ENCODE results near the gene MIS18BP1.

MIS18BP1 gene

GRCh38 chr14:45253754-45254310 lies 830 bp upstream of the MIS18BP1 start:
- TF ChIP-seq PPARA (CRISPR knock-in tag; IDR thresholded peaks at IDR 0.05; ENCODE audit: borderline replicate concordance) = no peak
- no peak for TF ChIP-seq CSDC2 (CRISPR knock-in tag; IDR thresholded peaks at IDR 0.05)
- no peak for TF ChIP-seq POU6F1 (CRISPR knock-in tag; IDR thresholded peaks at IDR 0.05; ENCODE audit: borderline replicate concordance, low read depth)
- no peak for TF ChIP-seq ARNTL (CRISPR knock-in tag; IDR thresholded peaks at IDR 0.05; ENCODE audit: borderline replicate concordance, low read depth)
- TF ChIP-seq TSHZ2 (CRISPR knock-in tag; IDR thresholded peaks at IDR 0.05) = no peak
- no peak for TF ChIP-seq GLIS3 (CRISPR knock-in tag; IDR thresholded peaks at IDR 0.05)
- no peak for TF ChIP-seq PATZ1 (CRISPR knock-in tag; IDR thresholded peaks at IDR 0.05; ENCODE audit: borderline replicate concordance)
- no peak for TF ChIP-seq ZNF565 (CRISPR knock-in tag; conservative IDR thresholded peaks at IDR 0.05; ENCODE audit: low read depth)
- TF ChIP-seq ZFP3 (CRISPR knock-in tag; IDR thresholded peaks at IDR 0.05) = no peak
- no peak for TF ChIP-seq ZFP30 (CRISPR knock-in tag; IDR thresholded peaks at IDR 0.05)
- no peak for TF ChIP-seq ZNF70 (CRISPR knock-in tag; IDR thresholded peaks at IDR 0.05)
- no peak for TF ChIP-seq TCF4 (CRISPR knock-in tag; IDR thresholded peaks at IDR 0.05; ENCODE audit: borderline replicate concordance)
- TF ChIP-seq OSR1 (CRISPR knock-in tag; IDR thresholded peaks at IDR 0.05) = no peak
- TF ChIP-seq BACH2 (CRISPR knock-in tag; IDR thresholded peaks at IDR 0.05; ENCODE audit: borderline replicate concordance) = no peak
- no peak for TF ChIP-seq ZC3H10 (CRISPR knock-in tag; IDR thresholded peaks at IDR 0.05)
- ATAC-seq = no peak

GRCh38 chr14:45252366-45253069 lies 484 bp downstream of the MIS18BP1 start:
- peak; percentile 19; the same call in 2 of the 3 replicates for ATAC-seq
- TF ChIP-seq ZC3H10 (CRISPR knock-in tag; IDR thresholded peaks at IDR 0.05) = no peak
- no peak for TF ChIP-seq PPARA (CRISPR knock-in tag; IDR thresholded peaks at IDR 0.05; ENCODE audit: borderline replicate concordance)
- TF ChIP-seq GLIS3 (CRISPR knock-in tag; IDR thresholded peaks at IDR 0.05) = no peak
- TF ChIP-seq OSR1 (CRISPR knock-in tag; IDR thresholded peaks at IDR 0.05) = no peak
- TF ChIP-seq POU6F1 (CRISPR knock-in tag; IDR thresholded peaks at IDR 0.05; ENCODE audit: borderline replicate concordance, low read depth) = no peak
- no peak for TF ChIP-seq ZFP30 (CRISPR knock-in tag; IDR thresholded peaks at IDR 0.05)
- no peak for TF ChIP-seq ARNTL (CRISPR knock-in tag; IDR thresholded peaks at IDR 0.05; ENCODE audit: borderline replicate concordance, low read depth)
- TF ChIP-seq BACH2 (CRISPR knock-in tag; IDR thresholded peaks at IDR 0.05; ENCODE audit: borderline replicate concordance) = no peak
- no peak for TF ChIP-seq PATZ1 (CRISPR knock-in tag; IDR thresholded peaks at IDR 0.05; ENCODE audit: borderline replicate concordance)
- TF ChIP-seq CSDC2 (CRISPR knock-in tag; IDR thresholded peaks at IDR 0.05) = no peak
- no peak for TF ChIP-seq RARB (CRISPR knock-in tag; IDR thresholded peaks at IDR 0.05)
- TF ChIP-seq ZNF70 (CRISPR knock-in tag; IDR thresholded peaks at IDR 0.05) = no peak
- no peak for TF ChIP-seq ZNF8 (CRISPR knock-in tag; IDR thresholded peaks at IDR 0.05)
- no peak for TF ChIP-seq TSHZ2 (CRISPR knock-in tag; IDR thresholded peaks at IDR 0.05)
- TF ChIP-seq TCF4 (CRISPR knock-in tag; IDR thresholded peaks at IDR 0.05; ENCODE audit: borderline replicate concordance) = no peak

All from SK-N-SH treated with all-trans-retinoic acid at 6 μM for 48 hours (cell line).